IgD-negative memory B cell (primary cell): ENCODE results near the gene IL10RA. TPM values are rescaled to one million over a fixed set of nuclear protein-coding genes. Genes with fewer than 3 reads are reported as not detected.
"Not testable (repeated sequence)": the region's sequence is repeated elsewhere in the genome, so short reads cannot be mapped to it uniquely, and the experiment has no call there.

ENCODE experiments used
- H3K27ac Mint-ChIP-seq, 3 donors: one replicate each; pipeline ENCODE4 v1.8.0; 2020 to 2022; ENCODE audit warnings: mild to moderate bottlenecking in 3 of 3, mixed read lengths in 3 of 3, moderate library complexity in 1 of 3
- H3K27me3 Mint-ChIP-seq: one replicate; pipeline ENCODE4 v1.8.0; 2021; ENCODE audit warnings: mixed read lengths
- H3K36me3 Mint-ChIP-seq: one replicate; pipeline ENCODE4 v1.8.0; 2020; ENCODE audit warnings: mild to moderate bottlenecking, mixed read lengths
- H3K4me1 Mint-ChIP-seq, 3 donors: one replicate each; pipeline ENCODE4 v1.8.0; 2020 to 2022; ENCODE audit warnings: mixed read lengths in 3 of 3, mild to moderate bottlenecking in 1 of 3
- H3K4me3 Mint-ChIP-seq, 4 donors: one replicate each; pipeline ENCODE4 v1.8.0; 2020 to 2022; ENCODE audit warnings: mild to moderate bottlenecking in 4 of 4, mixed read lengths in 4 of 4, moderate library complexity in 3 of 4
- H3K9me3 Mint-ChIP-seq, 3 donors: one replicate each; pipeline ENCODE4 v1.8.0; 2020 to 2021; ENCODE audit warnings: mixed read lengths in 3 of 3, mild to moderate bottlenecking in 1 of 3
- polyA plus RNA-seq: library from polyadenylated mRNA; unstranded; fragments of 300-500 nt; fragmentation: Illumina TruSeq; gene quantifications from one replicate; pipeline ENCODE4 v1.2.3, GENCODE V29; 2021

Gene IL10RA
- polyA plus RNA-seq, 1 donor from 2014 or later = 97.1 TPM

DNA sequence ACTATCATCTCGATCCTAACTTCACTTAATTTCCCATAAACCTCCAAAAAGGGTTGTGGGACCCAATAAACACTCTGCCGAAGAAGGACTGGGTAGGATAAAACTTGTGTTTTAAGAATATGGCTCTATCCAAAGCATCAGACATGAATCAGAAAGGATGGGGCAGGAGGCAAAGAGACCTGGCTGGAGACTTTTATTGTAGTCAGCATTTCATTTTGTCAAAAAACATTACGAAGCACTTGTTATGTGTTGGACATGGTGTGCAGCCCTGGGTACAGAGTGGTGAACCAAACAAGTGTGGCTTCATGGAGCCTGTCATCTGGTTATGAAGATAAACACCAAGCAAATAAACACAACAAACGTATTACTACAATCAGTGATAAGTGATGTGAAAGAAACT, 17.3 kb downstream of the IL10RA start:
- Mint-ChIP-seq H3K27me3 (peaks cover 3% of the 10 kb centered on the region), H3K4me1 (peaks cover 72 to 78% (median 77%) of the 10 kb centered on the region in 3 donors), H3K27ac (peak overlapping the region; percentile 76 to 93 (median 78)), H3K9me3 (peaks cover 0 to 4% (median 2%) of the 10 kb centered on the region in 3 donors), H3K4me3 (peak overlapping the region in 3 of 4 donors; percentile 52 to 84 (median 73)), H3K36me3 (peaks cover 3% of the 10 kb centered on the region)

DNA sequence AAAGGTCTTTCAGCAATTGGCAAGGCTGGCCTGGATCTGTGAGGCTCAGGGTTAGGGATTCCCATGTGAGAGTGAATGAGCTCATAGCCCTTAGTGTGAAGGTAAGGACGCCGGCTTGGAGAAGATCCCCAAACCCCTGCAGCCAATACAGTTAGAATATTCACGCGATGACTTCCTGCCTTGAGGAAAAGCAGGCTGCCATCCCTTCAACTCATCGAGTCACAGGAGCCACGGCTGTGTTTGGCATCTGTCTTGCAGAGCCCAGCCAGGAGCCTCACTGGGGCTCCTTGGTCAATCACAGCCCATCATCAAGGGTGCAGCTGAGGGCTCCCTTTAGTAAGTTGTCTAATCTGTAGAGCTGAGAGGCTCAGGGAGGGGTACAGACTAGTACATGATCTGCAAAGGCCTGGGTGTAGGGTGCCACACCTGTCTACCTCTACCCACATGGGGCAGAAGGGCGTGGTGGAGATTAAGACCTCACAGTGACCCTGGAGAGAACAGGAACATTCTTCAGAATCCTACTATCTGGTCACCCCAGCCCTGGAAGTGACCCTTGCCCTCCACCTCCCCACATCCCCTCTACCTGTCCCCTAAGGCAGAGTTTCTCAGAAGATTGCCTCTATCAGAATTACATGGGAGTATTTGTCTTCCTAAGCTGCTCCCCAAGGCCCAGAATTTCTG, 18.5 kb downstream of the IL10RA start:
- H3K4me3 Mint-ChIP-seq = peak overlapping the region in 3 of 4 donors; percentile 13 to 92 (median 66)
- H3K27me3 Mint-ChIP-seq = peaks cover 3% of the 10 kb centered on the region
- peaks cover 79 to 87% (median 81%) of the 10 kb centered on the region in 3 donors for H3K4me1 Mint-ChIP-seq
- H3K9me3 Mint-ChIP-seq = peaks cover 0 to 4% (median 2%) of the 10 kb centered on the region in 3 donors
- peak overlapping the region in 2 of 3 donors; percentile 47 to 100 for H3K27ac Mint-ChIP-seq
- peaks cover 3% of the 10 kb centered on the region for H3K36me3 Mint-ChIP-seq

DNA sequence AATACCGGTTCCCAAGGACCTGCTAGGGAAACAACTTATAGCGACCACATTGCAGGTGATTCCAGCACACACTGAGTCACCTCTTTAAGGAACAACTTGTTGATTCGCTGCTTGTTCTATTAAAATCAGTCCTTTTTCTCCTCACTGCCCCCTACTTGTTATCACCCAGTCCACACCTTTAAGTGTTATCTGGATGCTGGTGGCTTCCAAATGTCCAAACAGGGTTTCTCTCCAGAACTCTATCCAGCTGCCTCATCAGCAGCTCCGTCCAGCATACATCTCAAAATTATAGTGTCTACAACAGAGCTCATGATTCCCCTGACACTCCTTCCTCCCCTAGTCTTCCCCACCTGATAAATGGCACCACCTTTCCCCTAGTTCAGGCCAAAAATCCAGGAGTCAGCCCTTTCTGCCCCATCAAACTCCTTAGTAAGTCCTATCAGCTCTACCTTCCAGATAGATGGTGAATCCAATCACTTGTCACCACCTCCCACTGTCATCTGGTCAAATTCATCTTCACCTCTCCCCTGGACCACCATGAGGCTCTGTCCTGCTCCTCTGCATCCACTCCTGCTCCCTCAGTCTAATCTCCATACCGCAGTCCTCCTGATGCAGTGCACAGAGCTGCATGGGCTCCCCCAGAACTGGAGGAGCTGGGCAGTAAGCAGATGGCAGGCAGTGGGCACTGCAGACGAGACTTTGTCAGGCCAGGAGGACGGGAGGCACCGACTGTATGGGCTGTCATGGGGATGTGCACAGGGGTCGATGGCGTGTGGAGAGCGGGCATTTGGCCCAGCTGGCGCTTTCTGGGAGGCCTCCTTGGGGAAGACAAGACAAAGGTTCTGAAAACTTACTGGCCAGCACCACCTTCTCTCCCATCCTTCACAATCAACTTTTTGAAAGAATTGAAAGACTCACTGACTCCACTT, 19.3 kb downstream of the IL10RA start:
- peaks cover 85 to 90% (median 85%) of the 10 kb centered on the region in 3 donors for H3K4me1 Mint-ChIP-seq
- H3K4me3 Mint-ChIP-seq = peak overlapping the region in 3 of 4 donors; percentile 13 to 80 (median 61)
- H3K36me3 Mint-ChIP-seq = peaks cover 3% of the 10 kb centered on the region
- H3K27me3 Mint-ChIP-seq = peaks cover 3% of the 10 kb centered on the region
- H3K9me3 Mint-ChIP-seq = peaks cover 0 to 4% (median 2%) of the 10 kb centered on the region in 3 donors
- H3K27ac Mint-ChIP-seq = peak overlapping the region; percentile 76 to 100 (median 95)

DNA sequence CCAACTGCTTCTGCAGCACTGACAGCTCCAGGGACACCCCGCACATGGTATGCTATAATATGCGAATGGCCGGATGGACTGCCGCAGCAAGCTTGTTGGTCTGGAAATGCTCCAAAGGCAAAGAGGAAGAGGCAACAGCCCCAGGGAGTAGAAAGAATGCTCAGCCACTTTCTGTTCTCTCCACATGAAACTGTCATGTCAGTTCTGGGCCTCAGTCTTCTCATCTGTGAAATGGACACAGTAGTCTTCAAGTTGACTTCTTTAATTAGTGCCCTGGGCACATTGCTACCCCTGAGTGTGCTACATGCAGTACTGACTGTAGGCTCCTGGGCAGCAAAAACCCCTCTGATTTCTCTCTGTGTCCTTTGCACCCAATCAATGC, 19.9 kb downstream of the IL10RA start:
- H3K4me3 Mint-ChIP-seq = peak overlapping the region in 3 of 4 donors; percentile 13 to 80 (median 19)
- peaks cover 90 to 95% (median 91%) of the 10 kb centered on the region in 3 donors for H3K4me1 Mint-ChIP-seq
- peaks cover 3% of the 10 kb centered on the region for H3K27me3 Mint-ChIP-seq
- peaks cover 3% of the 10 kb centered on the region for H3K36me3 Mint-ChIP-seq
- H3K27ac Mint-ChIP-seq = peak overlapping the region; percentile 76 to 100 (median 99)
- H3K9me3 Mint-ChIP-seq = peaks cover 0 to 4% (median 2%) of the 10 kb centered on the region in 3 donors

DNA sequence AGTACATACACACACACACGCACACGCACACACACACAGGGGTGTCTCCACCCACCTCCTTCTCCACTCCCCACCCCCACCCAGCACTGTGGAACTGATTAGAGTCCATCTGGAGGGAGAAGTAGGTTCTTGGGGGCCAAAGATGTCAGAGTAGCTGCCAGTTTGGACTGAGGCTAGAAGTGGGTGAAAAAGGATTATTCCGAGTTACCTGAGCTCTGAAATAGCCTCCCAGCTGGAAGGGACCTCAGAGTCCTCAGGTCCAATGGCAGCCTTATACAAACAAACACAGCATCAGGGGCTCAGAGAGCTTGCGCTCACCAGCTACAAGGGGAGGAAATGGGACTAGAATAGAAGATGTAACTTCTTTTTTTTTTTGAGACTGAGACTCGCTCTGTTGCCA, 20.8 kb downstream of the IL10RA start:
- H3K4me1 Mint-ChIP-seq = peaks cover 85 to 94% (median 88%) of the 10 kb centered on the region in 3 donors
- H3K27ac Mint-ChIP-seq = peak overlapping the region; percentile 99 to 100 (median 100)
- H3K9me3 Mint-ChIP-seq = peaks cover 0 to 4% (median 2%) of the 10 kb centered on the region in 3 donors
- H3K4me3 Mint-ChIP-seq = peak overlapping the region; percentile 34 to 90 (median 88)
- H3K36me3 Mint-ChIP-seq = peaks cover 3% of the 10 kb centered on the region
- H3K27me3 Mint-ChIP-seq = peaks cover 3% of the 10 kb centered on the region

DNA sequence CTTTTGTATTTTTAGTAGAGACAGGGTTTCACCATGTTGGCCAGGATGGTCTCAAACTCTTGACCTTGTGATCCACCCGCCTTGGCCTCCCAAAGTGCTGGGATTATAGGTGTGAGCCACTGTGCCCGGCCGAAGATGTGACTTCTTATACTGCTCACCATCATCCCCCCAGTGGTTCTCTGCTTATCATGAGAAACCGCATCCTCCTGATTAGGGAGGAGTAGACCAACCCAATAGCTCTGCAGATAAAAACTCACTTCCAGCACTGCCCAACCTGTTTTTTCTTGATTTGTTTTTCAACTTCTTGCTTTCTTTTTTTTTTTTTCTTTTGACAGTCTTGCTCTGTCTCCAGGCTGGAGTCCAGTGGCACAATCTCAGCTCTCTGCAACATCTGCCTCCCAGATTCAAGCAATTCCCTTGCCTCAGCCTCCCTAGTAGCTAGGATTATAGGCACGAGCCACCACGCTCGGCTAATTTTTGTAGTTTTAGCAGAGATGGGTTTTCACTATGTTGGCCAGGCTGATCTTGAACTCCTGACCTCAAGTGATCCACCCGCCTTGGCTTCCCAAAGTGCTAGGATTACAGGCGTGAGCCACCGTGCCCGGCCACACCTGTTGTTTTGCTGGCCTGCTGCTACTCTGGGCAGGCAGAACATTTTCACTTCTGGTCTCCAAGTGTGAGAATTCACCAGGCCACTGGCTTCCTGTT, 21.5 kb downstream of the IL10RA start:
- not testable (repeated sequence) for H3K9me3 Mint-ChIP-seq, H3K27me3 Mint-ChIP-seq, H3K36me3 Mint-ChIP-seq
- Mint-ChIP-seq H3K4me1 (peaks cover 83 to 93% (median 87%) of the 10 kb centered on the region in 3 donors), H3K4me3 (peak overlapping the region; percentile 34 to 90 (median 88)), H3K27ac (peak overlapping the region; percentile 99 to 100 (median 100))

DNA sequence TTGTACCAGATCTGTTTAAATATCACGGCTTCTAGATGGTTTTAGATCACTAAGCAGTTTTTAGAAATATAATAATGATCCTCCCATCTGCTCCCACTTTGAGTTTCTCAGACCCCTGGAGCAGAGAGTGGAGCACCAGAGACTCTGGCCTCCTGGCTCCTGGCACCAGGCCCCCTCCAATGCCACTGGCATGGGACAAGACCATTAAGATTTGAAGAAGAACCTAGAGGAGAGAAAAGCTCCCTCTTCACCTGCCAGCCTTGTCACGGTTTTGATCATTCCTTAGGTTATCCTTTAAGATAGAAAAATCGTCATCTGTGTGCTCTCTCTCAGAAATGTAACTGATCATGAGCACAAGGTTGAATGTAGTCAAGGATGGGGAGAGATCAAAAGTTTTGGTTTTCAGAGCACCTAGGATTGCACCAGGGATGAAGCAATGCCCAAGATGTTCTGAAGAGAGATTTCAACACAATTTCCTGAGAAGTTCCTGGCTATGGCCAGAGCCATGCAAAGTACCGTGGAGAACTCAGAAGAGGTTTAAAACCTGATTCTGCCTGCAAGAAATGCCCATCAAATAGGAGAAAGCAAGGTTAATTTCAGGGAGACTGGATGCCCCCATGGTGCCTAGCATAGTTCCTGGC, 22.2 kb downstream of the IL10RA start:
- Mint-ChIP-seq H3K9me3 (peaks cover 0 to 4% (median 2%) of the 10 kb centered on the region in 3 donors), H3K27me3 (peaks cover 3% of the 10 kb centered on the region), H3K27ac (peak overlapping the region; percentile 99 to 100 (median 100)), H3K4me3 (peak overlapping the region; percentile 38 to 90 (median 88)), H3K36me3 (no peaks in the 10 kb centered on the region), H3K4me1 (peaks cover 80 to 88% (median 81%) of the 10 kb centered on the region in 3 donors)

DNA sequence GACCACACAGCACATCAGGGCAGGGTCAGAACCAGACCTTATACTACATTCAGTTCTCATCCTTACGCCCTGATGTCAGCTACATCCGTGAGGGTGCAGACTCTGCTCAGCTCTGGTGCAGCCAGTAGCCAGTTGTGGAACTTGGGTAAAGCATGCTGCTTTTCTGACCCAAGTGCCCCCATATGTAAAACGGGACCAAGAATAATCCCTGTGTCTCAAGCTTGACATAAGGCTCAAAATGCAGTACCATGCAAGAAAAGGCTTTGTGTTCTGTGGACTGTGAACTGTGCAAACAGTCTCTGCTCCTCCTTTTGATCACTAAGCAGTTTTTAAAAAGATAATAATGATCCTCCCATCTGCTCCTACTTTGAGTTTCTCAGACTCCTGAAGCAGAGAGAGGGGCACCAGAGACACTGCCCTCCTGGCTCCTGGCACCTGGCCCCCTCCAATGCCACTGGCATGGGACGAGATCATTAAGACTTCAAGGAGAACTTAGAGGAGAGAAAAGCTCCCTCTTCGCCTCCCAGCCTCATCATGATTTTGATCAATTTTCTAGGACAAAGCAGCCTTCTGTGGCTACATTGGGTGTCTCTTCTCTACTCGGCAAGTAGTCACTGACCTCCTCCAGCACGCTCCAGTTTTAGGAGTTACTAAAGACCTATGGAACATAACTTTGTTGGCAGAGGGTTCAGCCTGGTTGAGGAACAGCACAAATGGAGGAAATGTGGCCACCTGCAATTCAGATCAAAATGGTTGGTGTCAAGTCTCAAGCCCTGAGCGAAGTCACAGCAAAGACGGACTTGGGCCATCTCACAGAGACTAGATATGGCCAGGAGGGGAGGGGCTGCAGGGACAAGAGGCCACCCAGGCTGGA, 23.9 kb downstream of the IL10RA start:
- H3K4me3 Mint-ChIP-seq = peak overlapping the region; percentile 50 to 88 (median 86)
- peaks cover 72 to 81% (median 75%) of the 10 kb centered on the region in 3 donors for H3K4me1 Mint-ChIP-seq

DNA sequence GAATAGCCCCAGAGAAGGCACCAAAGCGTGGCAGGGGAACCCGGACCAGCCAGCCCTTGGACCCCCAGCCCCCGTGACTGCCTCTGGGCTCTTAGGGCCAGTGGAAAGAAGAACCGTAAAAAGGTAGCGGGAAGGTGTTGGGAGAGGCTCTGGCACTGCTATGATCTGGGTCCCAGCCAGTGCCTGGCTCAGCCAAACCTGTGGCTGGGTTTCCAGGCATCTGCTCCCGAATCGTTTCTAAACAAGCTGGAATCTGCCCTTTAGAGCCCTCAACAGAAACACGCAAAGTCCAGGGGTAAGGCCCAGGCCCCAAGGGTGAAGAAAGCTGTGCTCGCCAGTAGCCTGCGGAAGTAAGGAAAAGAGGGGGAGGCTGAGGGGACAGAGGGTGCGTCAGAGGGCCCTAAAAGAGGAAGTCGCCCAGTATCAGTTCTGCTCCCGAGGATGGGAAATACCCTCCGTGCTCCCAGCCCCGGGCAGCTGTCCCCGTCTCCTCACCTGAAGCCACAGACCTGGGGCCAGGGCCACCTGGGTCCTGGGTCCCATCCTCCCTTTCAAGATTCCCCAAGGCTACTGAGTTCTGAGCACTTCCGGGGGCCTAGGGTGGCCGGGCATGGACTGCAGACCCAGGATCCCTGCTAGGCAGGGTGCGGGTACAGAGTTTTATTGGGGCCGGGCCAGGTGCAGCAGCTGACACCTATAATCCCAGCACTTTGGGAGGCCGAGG, 24.7 kb downstream of the IL10RA start:
- peaks cover 72 to 81% (median 75%) of the 10 kb centered on the region in 3 donors for H3K4me1 Mint-ChIP-seq
- H3K9me3 Mint-ChIP-seq = no peaks in the 10 kb centered on the region
- H3K27ac Mint-ChIP-seq = peak overlapping the region; percentile 99 to 100 (median 100)
- no peaks in the 10 kb centered on the region for H3K36me3 Mint-ChIP-seq
- H3K4me3 Mint-ChIP-seq = peak overlapping the region; percentile 21 to 88 (median 87)
- no peaks in the 10 kb centered on the region for H3K27me3 Mint-ChIP-seq

More for the DNA sequence above, 23.9 kb downstream of the IL10RA start:
- no peaks in the 10 kb centered on the region for H3K36me3 Mint-ChIP-seq
- peak overlapping the region; percentile 99 to 100 (median 100) for H3K27ac Mint-ChIP-seq
- peaks cover 3% of the 10 kb centered on the region for H3K27me3 Mint-ChIP-seq
- no peaks in the 10 kb centered on the region for H3K9me3 Mint-ChIP-seq

DNA sequence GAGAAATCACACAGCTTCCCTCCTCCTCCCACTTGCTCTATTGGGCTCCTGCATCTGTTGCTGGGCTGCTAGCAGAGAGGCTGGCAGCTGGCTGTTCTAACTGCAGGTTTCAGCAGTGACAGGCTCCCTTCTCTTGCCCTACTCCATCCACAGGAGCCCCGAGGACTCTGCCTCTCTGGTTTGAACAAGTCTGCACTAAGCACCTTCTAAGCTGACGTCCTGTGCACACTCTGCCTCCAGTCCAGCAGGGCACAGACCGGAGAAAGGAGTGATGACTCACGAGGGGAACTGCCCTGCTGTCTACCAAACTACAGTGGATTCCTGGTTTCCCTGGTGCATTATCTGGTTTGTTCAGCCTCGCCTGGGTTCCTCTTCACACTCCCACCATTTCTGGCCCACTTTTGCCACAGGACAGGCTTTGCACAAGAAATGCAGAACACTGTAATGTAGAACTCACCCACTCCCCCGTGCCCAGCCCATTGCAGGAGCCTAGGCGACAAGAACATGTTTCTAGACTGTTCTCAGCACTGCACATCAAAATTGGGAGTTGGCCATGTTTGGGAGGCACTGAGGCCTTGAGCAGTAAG, 26.0 kb downstream of the IL10RA start:
- peak overlapping the region in 3 of 4 donors; percentile 69 to 88 (median 88) for H3K4me3 Mint-ChIP-seq
- H3K4me1 Mint-ChIP-seq = peaks cover 64 to 79% (median 71%) of the 10 kb centered on the region in 3 donors
- peak overlapping the region; percentile 99 to 100 (median 100) for H3K27ac Mint-ChIP-seq
- peaks cover 0 to 2% (median 0%) of the 10 kb centered on the region in 3 donors for H3K9me3 Mint-ChIP-seq
- H3K27me3 Mint-ChIP-seq = no peaks in the 10 kb centered on the region
- H3K36me3 Mint-ChIP-seq = no peaks in the 10 kb centered on the region

DNA sequence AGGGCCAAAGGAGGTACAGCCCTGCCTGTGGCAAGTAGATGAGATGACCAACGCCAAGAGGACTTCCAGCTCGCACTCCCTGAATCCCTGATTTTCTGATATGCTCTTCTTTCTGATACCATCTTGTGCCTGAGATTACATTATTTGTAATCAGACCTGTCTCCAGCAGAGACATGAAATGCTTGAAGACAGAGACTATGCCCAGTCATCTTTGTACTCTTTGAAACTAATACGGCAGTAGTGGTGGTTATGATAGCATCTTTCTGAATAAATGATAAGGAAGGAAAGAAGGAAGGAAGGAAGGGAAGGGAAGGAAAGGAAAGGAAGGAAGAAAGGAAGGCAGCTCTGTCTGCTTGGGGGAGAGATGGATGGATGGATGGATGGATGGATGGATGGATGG, 27.8 kb downstream of the IL10RA start:
- Mint-ChIP-seq H3K4me3 (peak overlapping the region in 1 of 4 donors; percentile 65), H3K27ac (peak overlapping the region in 1 of 3 donors; percentile 100), H3K36me3 (peaks cover 9% of the 10 kb centered on the region), H3K27me3 (no peaks in the 10 kb centered on the region), H3K9me3 (peaks cover 3 to 11% (median 11%) of the 10 kb centered on the region in 3 donors), H3K4me1 (peaks cover 46 to 62% (median 52%) of the 10 kb centered on the region in 3 donors)

DNA sequence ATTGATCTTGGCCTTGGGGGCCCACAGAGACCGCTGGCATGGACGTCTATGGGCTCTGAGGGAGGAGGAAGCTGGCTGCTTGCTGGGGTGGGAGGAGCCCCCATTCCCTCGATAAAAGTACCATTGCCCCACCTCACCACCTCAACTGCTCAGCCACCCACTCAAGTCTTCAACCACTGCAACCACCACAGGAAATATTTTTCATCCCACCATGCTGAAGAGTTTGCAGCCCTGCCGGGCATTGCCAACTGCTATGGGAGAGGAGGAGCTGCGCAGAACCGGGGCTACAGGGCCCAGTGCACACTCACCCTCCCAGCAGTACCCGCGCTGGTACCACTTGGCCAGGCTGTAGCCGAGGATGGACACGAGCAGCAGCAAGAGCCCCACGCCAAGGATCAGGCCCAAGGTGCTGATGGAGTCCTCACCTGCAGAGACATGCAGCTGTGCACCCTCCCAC, 29.2 kb downstream of the IL10RA start:
- Mint-ChIP-seq H3K27me3 (no peaks in the 10 kb centered on the region), H3K9me3 (peaks cover 5 to 15% (median 11%) of the 10 kb centered on the region in 3 donors), H3K36me3 (peaks cover 10% of the 10 kb centered on the region), H3K4me1 (peaks cover 38 to 48% (median 39%) of the 10 kb centered on the region in 3 donors), H3K27ac (peak overlapping the region in 2 of 3 donors; percentile 78 to 87), H3K4me3 (peak overlapping the region in 2 of 4 donors; percentile 53)
